Natural killer cell (primary cell): ENCODE measurements around the gene ALDH6A1. TPM values are rescaled to one million over a fixed set of nuclear protein-coding genes. Genes with fewer than 3 reads are reported as not detected.

Experiments
- ATAC-seq, 3 donors: fragments of 150-1000 bp in 2 of 3; fragments of 200-7000 bp in 1 of 3; cut with Tn5 transposase; 1 replicate in 1 of 3; 2 replicates in 2 of 3; pipeline ENCODE4 v1.10.0; 2021; ENCODE audit warnings: mild to moderate bottlenecking in 2 of 3, moderate library complexity in 2 of 3
- DNase-seq, 2 donors: peaks; one replicate each; pipeline versions ENCODE4 v3.0.0 to v3.0.0-alpha.2; 2013 to 2021; ENCODE audit warnings: mixed read lengths in 1 of 2
- H3K27ac ChIP-seq: one replicate; pipeline ENCODE4 v1.5.1; 2013; ENCODE audit warnings: mild to moderate bottlenecking, low read length
- H3K27me3 ChIP-seq: one replicate; pipeline ENCODE4 v1.6.1; 2013; ENCODE audit warnings: low read length; ENCODE audit not compliant: control insufficient read depth, insufficient read depth
- H3K36me3 ChIP-seq: one replicate; pipeline ENCODE4 v1.6.1; 2013; ENCODE audit warnings: low read length; ENCODE audit not compliant: control insufficient read depth, insufficient read depth
- H3K4me1 ChIP-seq: one replicate; pipeline ENCODE4 v1.6.1; 2013; ENCODE audit warnings: low read length; ENCODE audit not compliant: control insufficient read depth, insufficient read depth
- H3K4me3 ChIP-seq: one replicate; pipeline ENCODE4 v1.5.1; 2013; ENCODE audit warnings: low read length
- H3K9me3 ChIP-seq: one replicate; pipeline ENCODE4 v1.6.1; 2013; ENCODE audit warnings: low read length; ENCODE audit not compliant: control insufficient read depth, insufficient read depth
- H3K27ac Mint-ChIP-seq, 2 donors: one replicate each; pipeline ENCODE4 v1.8.0; 2022; ENCODE audit warnings: mild to moderate bottlenecking in 2 of 2, mixed read lengths in 2 of 2, moderate library complexity in 1 of 2
- H3K27me3 Mint-ChIP-seq, 2 donors: one replicate each; pipeline ENCODE4 v1.8.0; 2022; ENCODE audit warnings: low read depth in 2 of 2, mixed read lengths in 2 of 2
- H3K36me3 Mint-ChIP-seq: one replicate; pipeline ENCODE4 v1.8.0; 2022; ENCODE audit warnings: mixed read lengths
- H3K4me1 Mint-ChIP-seq, 2 donors: one replicate each; pipeline ENCODE4 v1.8.0; 2022; ENCODE audit warnings: mixed read lengths in 2 of 2
- H3K4me3 Mint-ChIP-seq: one replicate; pipeline ENCODE4 v1.8.0; 2022; ENCODE audit warnings: mild to moderate bottlenecking, moderate library complexity, mixed read lengths
- H3K9me3 Mint-ChIP-seq, 2 donors: one replicate each; pipeline ENCODE4 v1.8.0; 2022; ENCODE audit warnings: mixed read lengths in 2 of 2
- CTCF ChIP-seq: fragments of 200-600 bp; IDR thresholded peaks from one replicate; pipeline ENCODE4 v1.8.0; 2022; ENCODE audit warnings: antibody characterized with exemption
- WGBS: methylation state at CpG from one replicate; pipeline ENCODE4 v1.1.7; 2013; ENCODE audit warnings: missing lambda C conversion rate; ENCODE audit not compliant: insufficient coverage; 5-methylcytosine and 5-hydroxymethylcytosine counted together
- intact Hi-C: fragments of 100-400 bp; cut with micrococcal nuclease; formaldehyde crosslinking; loops from one replicate; pipeline ENCODE4 v1.14.2; 2022
- total RNA-seq, 4 donors: library from RNA; stranded (reverse); fragments of 120-200 nt in 1 of 4; gene quantifications; one replicate each; pipeline versions ENCODE4 v1.2.3 to v1.2.4, GENCODE V29; 2013 to 2022

Gene ALDH6A1
- total RNA-seq, 3 donors from 2014 or later (not counting 1 experiment from before 2014, with no cell fraction given) = 8.5 to 9.6 (median 9.5) TPM

GRCh38 chr14:74083784-74084276 is 423 bp downstream of the ALDH6A1 start:
- Mint-ChIP-seq H3K27me3 (no peaks in the 10 kb centered on the region), H3K36me3 (no peaks in the 10 kb centered on the region), H3K4me1 (peaks cover 33 to 44% of the 10 kb centered on the region in 2 donors), H3K27ac (peak overlapping the region; percentile 92 to 96), H3K9me3 (peaks cover 0 to 1% of the 10 kb centered on the region in 2 donors), H3K4me3 (peak overlapping the region; percentile 99)
- no peaks in the 10 kb centered on the region for H3K9me3 ChIP-seq
- H3K4me3 ChIP-seq = peak overlapping the region; percentile 68
- WGBS = 2% methylated on average over 11 of the region's 15 CpGs
- H3K36me3 ChIP-seq = no peaks in the 10 kb centered on the region
- DNase-seq (no peak), ATAC-seq (no peak)
- no peaks in the 10 kb centered on the region for H3K27me3 ChIP-seq
- intact Hi-C loops = loop anchor here (2.0 kb wide), 2 partner anchors 65 to 409 kb away; partner anchors contain the start of genes BBOF1, ENTPD5, ISCA2 and NPC2
- TF ChIP-seq CTCF = no peak
- H3K4me1 ChIP-seq = peaks cover 11% of the 10 kb centered on the region
- H3K27ac ChIP-seq = peak overlapping the region; percentile 59

DNA sequence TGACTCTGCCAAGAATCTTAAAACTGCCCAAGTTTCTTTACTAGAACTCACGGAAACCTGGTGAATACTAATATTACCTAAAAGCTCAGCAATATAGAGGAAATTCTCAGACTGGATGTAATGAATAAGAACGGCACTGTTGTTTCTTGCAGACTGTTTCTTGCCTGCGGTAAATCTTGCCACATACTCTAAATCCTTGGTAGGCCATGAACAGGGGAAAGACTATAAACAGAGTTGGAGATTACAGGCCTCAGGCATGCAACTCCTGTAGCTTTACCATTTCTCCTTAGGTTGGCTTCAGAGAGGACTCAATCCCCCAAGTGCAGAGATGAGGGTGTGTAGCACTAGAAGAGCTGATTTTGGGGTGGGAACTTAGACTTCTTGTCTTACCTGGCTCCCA is 1.1 kb downstream of the ALDH6A1 start:
- no peaks in the 10 kb centered on the region for H3K27me3 ChIP-seq
- H3K27ac ChIP-seq = no peak overlapping the region
- H3K4me3 Mint-ChIP-seq = peak overlapping the region; percentile 99
- no peak for TF ChIP-seq CTCF
- no peaks in the 10 kb centered on the region for H3K36me3 ChIP-seq
- H3K9me3 ChIP-seq = no peaks in the 10 kb centered on the region
- no peaks in the 10 kb centered on the region for H3K36me3 Mint-ChIP-seq
- no peaks in the 10 kb centered on the region for H3K27me3 Mint-ChIP-seq
- no peak for ATAC-seq
- peaks cover 29 to 40% of the 10 kb centered on the region in 2 donors for H3K4me1 Mint-ChIP-seq
- peak overlapping the region; percentile 92 to 96 for H3K27ac Mint-ChIP-seq
- no peak overlapping the region for H3K4me3 ChIP-seq
- H3K9me3 Mint-ChIP-seq = no peaks in the 10 kb centered on the region
- 100% methylated on average over 2 of the region's 3 CpGs for WGBS
- H3K4me1 ChIP-seq = peaks cover 11% of the 10 kb centered on the region
- peak in 1 of 2 donors; percentile 4 for DNase-seq
- intact Hi-C loops = no loop called here

GRCh38 chr14:74081491-74081890 is 2.8 kb downstream of the ALDH6A1 start:
- WGBS = 97% methylated on average over 3 of the region's 3 CpGs
- Histone ChIP-seq H3K4me1 (peaks cover 11% of the 10 kb centered on the region), H3K36me3 (no peaks in the 10 kb centered on the region), H3K4me3 (no peak overlapping the region), H3K27ac (no peak overlapping the region), H3K9me3 (no peaks in the 10 kb centered on the region), H3K27me3 (no peaks in the 10 kb centered on the region)
- H3K27ac Mint-ChIP-seq = no peak overlapping the region
- no peaks in the 10 kb centered on the region for H3K27me3 Mint-ChIP-seq
- ATAC-seq (no peak), DNase-seq (no peak)
- H3K9me3 Mint-ChIP-seq = no peaks in the 10 kb centered on the region
- H3K36me3 Mint-ChIP-seq = no peaks in the 10 kb centered on the region
- TF ChIP-seq CTCF = no peak
- H3K4me3 Mint-ChIP-seq = no peak overlapping the region
- peaks cover 29 to 40% of the 10 kb centered on the region in 2 donors for H3K4me1 Mint-ChIP-seq
- intact Hi-C loops = no loop called here
